Cardiac muscle cell (in vitro differentiated cells and primary cell): Measurements from ENCODE around the gene C1QTNF2. TPM values are rescaled to one million over a fixed set of nuclear protein-coding genes. Genes with fewer than 3 reads are reported as not detected.

Experiments
- DNase-seq, 2 donors: peaks; one replicate each; pipeline versions ENCODE4 v3.0.0 to v3.0.0-alpha.2; 2010 to 2017; ENCODE audit warnings: low read depth in 1 of 2, low spot score in 1 of 2
- H3K27ac ChIP-seq: fragments of 200-600 bp; sonication (generic); 2 replicates; pipeline ENCODE4 v1.5.1; 2016
- H3K27me3 ChIP-seq: fragments of 200-600 bp; sonication (generic); 2 replicates; pipeline ENCODE4 v1.6.0; 2016; ENCODE audit warnings: control low read depth
- H3K36me3 ChIP-seq: fragments of 200-600 bp; sonication (generic); 2 replicates; pipeline ENCODE4 v1.5.1; 2016; ENCODE audit warnings: control low read depth
- H3K4me1 ChIP-seq: fragments of 200-600 bp; sonication (generic); 2 replicates; pipeline ENCODE4 v1.8.1; 2017; ENCODE audit warnings: low read depth, mild to moderate bottlenecking, mixed run types
- H3K4me3 ChIP-seq: fragments of 200-600 bp; sonication (generic); 2 replicates; pipeline ENCODE4 v1.5.1; 2016; ENCODE audit warnings: mild to moderate bottlenecking
- H3K9me3 ChIP-seq: fragments of 200-600 bp; sonication (generic); 2 replicates; pipeline ENCODE4 v1.5.1; 2017; ENCODE audit warnings: low read depth, mild to moderate bottlenecking, control low read depth
- CTCF ChIP-seq: IDR thresholded peaks from 2 replicates; pipeline ENCODE4 v1.5.1; 2012; ENCODE audit warnings: low read depth, mild to moderate bottlenecking, low read length
- polyA plus RNA-seq: library from polyadenylated mRNA; unstranded; fragments of >200 nt; fragmentation: Nextera tagmentation; extraction: Ambion mirVana; gene quantifications from 2 replicates; pipeline ENCODE4 v1.2.1, GENCODE V29; 2016
- total RNA-seq: library from RNA; depleted of rRNA; stranded (reverse); fragments of >200 nt; gene quantifications from 2 replicates; pipeline ENCODE4 v1.2.3, GENCODE V29; 2016

The C1QTNF2 gene
- total RNA-seq: not detected in 2 replicates
- polyA plus RNA-seq: 0.24 TPM in 1 of 2 replicates, not detected in the other

DNA sequence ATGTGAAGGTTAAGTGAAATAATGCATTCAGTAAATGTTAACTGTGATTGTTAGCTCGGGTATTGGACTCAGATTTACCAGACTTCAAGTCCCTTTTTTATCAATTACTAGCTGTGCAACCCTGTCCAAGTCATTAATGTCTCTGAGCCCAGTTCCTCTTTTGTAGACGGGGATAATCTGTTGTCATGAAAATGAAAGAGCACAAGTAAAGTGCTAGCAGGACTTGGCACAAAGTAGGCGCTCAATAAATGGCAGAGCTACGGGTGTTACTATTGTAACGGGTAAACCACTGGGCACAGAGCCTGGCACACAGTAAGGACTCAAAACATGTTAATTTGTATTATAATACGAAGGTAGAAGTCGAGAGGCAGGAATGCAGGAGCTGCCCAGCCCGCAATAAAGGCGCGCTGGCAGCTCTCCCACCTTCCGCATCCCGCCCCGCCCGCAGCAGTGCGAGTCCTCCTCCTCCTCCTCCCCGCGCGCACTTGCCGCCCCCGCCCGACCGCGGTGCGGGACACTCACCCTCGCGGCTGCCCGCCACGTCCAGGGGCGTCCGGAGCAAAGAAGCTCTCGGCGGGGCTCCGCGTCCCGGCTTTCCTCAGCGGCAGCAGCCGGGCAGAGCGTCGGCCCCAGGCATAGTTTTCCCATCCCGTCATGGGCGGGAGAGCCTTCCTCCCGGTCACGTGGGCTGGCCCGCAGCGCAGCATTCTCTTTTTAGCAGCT is at the start of gene C1QTNF2:
TSS of gene C1QTNF2 (minus strand) at position 637 of the 723 bp plus-strand sequence. CDS start 15,615 bp downstream, outside the sequence.
- no peak within 1 kb of the TSS for H3K27ac ChIP-seq
- TF ChIP-seq CTCF: no peak
- no peaks in the 10 kb centered on the region for H3K9me3 ChIP-seq
- peak; percentile 64 to 71 for DNase-seq
- H3K4me3 ChIP-seq: peak within 1 kb of the TSS; percentile 36
- H3K4me1 ChIP-seq: no peaks in the 10 kb centered on the region
- peaks cover 62% of the 10 kb centered on the region for H3K27me3 ChIP-seq
- no peaks in the 10 kb centered on the region for H3K36me3 ChIP-seq

DNA sequence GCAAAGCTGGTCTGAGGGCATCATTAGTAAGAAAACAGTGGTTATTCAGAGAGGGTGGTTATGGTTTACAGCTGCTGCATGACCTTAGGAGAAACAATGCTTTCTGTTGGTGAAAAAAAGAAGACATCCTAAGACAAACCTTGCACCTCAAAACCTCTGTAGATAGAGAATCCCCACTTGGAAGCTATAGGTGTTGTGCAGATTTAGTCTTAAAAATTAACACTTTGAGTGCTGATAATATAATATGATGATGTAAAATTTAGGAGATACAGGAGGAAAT is 49.8 kb upstream of the C1QTNF2 start:
- Histone ChIP-seq H3K36me3 (no peaks in the 10 kb centered on the region), H3K4me3 (no peak overlapping the region), H3K27ac (no peak overlapping the region), H3K27me3 (no peaks in the 10 kb centered on the region), H3K4me1 (peaks cover 15% of the 10 kb centered on the region), H3K9me3 (no peaks in the 10 kb centered on the region)
- no peak for TF ChIP-seq CTCF
- DNase-seq: no peak

DNA sequence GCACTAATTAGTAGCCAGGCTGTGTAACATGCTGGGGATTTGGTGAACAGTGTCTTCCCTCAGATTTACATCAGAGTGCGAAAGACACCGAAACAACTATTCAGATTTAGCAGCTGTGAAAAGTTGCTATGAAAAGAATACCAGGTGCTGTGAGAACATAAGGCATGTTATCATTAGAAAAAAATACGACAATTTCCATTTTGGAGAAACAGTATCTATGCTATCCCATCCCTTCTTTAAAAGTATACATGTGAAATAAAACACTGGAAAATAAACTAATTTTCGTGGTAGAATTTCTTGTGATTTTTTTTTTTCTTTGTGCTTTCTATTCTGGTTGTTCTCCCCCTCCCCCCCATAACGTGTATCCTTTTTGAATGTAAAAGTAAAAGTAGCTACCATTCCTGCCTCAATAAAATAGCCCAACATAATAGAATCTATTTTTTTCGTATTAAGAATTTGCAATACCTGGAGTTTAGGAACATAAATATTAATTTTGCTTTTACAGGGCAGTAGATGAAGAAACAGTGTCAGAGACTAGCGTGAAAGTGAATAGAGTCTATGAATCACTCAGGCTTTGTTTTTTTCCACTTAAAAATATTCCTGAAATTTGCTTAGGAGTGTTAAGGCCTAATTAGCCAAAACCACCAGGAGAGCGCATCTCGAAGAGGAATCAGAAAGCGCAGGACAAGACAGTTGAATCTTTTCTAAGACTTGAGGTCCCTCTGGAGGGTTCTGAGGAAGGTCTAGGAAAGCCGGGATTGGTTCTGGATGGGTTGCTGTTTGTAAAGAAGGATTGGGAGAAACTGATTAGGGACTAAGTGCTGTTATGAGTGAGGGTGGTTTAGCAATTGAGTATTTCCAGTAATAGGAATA is 49.3 kb upstream of the C1QTNF2 start:
- Histone ChIP-seq H3K27ac (peak overlapping the region; percentile 76), H3K36me3 (no peaks in the 10 kb centered on the region), H3K4me1 (peaks cover 15% of the 10 kb centered on the region), H3K27me3 (no peaks in the 10 kb centered on the region), H3K9me3 (no peaks in the 10 kb centered on the region), H3K4me3 (peak overlapping the region; percentile 84)
- no peak for DNase-seq
- TF ChIP-seq CTCF: no peak

DNA sequence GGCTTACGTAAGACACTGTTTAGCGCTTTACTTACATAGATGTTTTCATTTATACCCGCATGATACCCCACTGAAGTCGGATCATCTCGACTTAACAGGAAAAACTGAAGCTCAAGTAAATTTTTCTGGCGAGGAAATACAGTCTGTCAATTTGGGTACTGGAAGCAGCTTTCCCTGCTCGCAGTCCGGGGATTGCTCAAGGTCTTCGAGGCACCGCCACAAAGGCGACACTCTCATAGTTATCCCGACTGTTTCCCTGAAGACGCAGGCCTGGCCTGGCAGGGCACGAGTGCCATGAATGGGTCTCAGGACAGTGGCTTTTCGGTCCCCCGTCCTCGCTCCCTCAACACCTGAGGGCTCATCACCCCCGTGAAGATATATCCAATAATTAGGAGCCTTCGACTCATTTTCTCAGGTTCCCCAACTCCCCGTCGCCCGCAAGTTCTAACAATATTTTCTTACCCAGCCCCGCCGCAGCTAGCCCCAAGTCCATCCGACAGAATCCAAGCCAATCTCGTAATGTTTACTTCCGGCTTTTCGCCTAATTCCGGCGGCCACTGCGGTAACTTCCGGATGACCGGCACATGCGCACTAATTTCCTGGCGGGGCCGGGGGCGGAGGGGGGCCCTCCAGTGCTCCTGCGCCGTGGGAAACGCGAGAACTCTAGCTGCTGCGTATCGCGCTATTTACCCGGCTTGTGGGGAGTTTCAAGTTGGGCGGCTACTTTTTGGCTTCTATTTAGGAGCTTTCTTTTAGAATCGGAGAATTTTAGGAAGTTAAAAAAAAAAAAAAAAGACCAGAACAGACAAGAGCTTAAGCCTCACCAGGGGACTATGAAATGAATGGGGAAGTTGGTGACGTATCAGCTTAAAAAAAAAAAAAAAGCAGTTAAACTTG is 48.4 kb upstream of the C1QTNF2 start, which contains the start of gene SLU7:
TSS of gene SLU7 (minus strand) at position 521 of the 897 bp plus-strand sequence. CDS start 3,787 bp downstream, outside the sequence.
- peaks cover 4% of the 10 kb centered on the region for H3K36me3 ChIP-seq
- H3K4me1 ChIP-seq: peaks cover 14% of the 10 kb centered on the region
- H3K9me3 ChIP-seq: no peaks in the 10 kb centered on the region
- peak within 1 kb of the TSS; percentile 76 for H3K27ac ChIP-seq
- H3K4me3 ChIP-seq: peak within 1 kb of the TSS; percentile 84
- DNase-seq: peak; percentile 96 to 97
- no peak for TF ChIP-seq CTCF
- no peaks in the 10 kb centered on the region for H3K27me3 ChIP-seq
